ENCODE measurements around the gene LIPI.
"Not testable (repeated sequence)": the region's sequence is repeated elsewhere in the genome, so short reads cannot be mapped to it uniquely, and the experiment has no call there.

The LIPI gene

DNA sequence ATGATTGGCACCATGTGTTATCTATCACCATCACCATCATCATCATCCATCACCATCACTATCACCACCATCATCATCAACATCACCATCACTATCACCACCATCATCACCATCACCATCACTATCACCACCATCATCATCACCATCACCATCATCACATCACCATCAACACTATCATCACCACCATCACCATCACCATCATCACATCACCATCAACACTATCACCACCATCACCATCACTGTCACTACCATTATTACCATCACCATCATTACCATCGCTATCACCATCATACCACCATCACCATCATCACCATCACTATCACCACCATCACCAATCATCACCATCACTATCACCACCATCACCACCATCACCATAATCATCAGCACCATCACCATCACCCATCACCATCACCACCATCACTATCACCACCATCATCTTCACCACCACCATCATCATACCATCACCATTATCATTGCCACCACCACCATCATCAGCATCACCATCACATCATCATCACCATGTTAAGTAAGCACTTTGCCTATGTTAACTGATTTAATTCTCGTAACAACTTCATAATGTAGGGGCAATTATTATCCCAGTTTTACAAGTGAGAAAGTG, 112.8 kb downstream of the LIPI start:
- TF ChIP-seq, protein P1, sequence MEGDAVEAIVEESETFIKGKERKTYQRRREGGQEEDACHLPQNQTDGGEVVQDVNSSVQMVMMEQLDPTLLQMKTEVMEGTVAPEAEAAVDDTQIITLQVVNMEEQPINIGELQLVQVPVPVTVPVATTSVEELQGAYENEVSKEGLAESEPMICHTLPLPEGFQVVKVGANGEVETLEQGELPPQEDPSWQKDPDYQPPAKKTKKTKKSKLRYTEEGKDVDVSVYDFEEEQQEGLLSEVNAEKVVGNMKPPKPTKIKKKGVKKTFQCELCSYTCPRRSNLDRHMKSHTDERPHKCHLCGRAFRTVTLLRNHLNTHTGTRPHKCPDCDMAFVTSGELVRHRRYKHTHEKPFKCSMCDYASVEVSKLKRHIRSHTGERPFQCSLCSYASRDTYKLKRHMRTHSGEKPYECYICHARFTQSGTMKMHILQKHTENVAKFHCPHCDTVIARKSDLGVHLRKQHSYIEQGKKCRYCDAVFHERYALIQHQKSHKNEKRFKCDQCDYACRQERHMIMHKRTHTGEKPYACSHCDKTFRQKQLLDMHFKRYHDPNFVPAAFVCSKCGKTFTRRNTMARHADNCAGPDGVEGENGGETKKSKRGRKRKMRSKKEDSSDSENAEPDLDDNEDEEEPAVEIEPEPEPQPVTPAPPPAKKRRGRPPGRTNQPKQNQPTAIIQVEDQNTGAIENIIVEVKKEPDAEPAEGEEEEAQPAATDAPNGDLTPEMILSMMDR (conservative IDR thresholded peaks at IDR 0.05; ENCODE audit: low read depth, low read length): no peak
- no peak overlapping the region for H3K4me3 ChIP-seq (ENCODE audit: low read length)
- no peak for DNase-seq (ENCODE audit: low read depth)

DNA sequence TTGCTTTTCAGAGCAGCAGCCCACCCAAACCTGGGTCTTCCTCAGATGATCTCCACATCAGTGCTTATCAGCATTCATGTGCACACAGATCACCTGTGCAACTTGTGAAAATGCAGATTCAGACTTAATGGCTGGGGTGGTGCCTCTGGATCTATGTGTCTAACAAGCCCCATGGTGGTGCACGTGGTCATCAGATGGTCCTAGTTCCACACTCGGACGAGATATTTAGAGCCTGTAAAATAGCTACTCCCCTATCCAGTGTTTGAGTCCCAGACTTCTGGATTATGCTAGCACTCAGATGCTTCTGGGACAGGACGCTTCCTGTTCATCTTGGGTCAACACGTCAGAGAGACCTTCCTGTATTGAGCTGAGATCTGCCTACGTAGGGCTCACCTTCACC, 114.2 kb downstream of the LIPI start:
- no peak for DNase-seq (ENCODE audit: low read depth)
- H3K4me3 ChIP-seq (ENCODE audit: low read length): no peak overlapping the region
- TF ChIP-seq, protein P1 (conservative IDR thresholded peaks at IDR 0.05; ENCODE audit: low read depth, low read length): no peak

DNA sequence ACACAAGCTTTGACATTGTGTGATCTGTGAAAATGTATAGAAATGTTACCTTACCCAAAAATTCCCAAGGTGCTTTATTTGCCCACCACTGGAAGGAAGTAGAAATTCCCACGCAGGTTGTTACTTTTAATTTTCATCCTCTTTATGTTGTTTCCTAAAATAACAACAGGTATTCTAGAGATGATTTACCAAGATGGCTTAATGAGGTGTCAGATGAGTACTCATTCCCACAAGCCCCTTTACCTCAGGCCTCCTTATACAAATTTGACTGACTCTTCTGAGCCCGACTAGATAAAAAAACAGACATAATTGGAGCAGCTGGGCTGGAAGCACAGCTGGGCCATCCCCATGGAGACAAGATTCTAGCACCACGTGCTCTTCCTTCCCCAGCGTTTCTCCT, 114.6 kb downstream of the LIPI start:
- no peak for DNase-seq (ENCODE audit: low read depth)
- TF ChIP-seq, protein P1 (conservative IDR thresholded peaks at IDR 0.05; ENCODE audit: low read depth, low read length): no peak
- no peak overlapping the region for H3K4me3 ChIP-seq (ENCODE audit: low read length)

DNA sequence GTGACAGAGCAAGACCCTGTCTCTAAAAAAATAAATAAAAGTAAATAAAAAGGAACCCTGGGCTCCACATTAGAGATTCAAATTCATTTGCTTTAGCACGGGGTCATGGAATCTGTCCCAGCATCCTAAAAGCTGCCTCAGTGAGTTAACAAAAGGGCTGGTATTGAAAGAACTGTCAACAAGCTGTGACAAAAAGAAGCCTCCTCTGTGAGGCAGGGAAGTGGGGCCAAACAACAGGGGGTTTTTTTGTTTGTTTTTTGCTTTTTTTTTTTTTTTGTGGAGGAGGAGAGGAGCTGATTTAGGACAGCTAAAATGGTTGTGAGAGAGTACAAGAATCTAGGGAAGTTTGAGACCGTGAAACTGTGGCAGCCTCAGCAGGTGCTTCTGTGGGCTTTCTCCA, 115.7 kb downstream of the LIPI start:
- TF ChIP-seq, protein P1 (conservative IDR thresholded peaks at IDR 0.05; ENCODE audit: low read depth, low read length): no peak
- DNase-seq (ENCODE audit: low read depth): no peak
- H3K4me3 ChIP-seq (ENCODE audit: low read length): no peak overlapping the region

DNA sequence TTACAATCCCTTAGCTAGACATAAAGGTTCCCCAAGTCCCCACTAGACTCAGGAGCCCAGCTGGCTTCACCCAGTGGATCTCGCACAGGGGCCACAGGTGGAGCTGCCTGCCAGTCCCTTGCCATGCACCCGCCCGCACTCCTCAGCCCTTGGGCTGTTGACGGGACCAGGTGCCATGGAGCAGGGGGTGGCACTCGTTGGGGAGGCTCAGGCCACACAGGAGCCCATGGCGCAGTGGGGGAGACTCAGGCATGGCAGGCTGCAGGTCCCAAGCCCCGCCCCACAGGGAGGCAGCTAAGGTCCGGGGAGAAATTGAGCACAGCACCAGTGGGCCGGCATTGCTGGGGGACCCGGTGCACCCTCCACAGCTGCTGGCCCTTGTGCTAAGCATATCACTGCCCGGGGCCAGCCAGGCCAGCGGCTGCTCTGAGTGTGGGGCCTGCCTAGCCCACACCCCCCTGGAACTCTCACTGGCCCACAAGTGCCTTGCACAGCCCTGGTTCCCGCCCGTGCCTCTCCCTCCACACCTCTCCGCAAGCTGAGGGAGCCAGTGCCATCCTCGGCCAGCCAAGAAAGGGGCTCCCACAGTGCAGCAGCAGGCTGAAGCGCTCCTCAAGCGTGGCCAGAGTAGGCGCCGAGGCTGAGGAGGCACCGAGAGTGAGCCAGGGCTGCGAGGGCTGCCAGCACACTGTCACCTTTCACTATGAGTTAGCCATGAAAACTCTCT, 117.8 kb downstream of the LIPI start:
- no peak overlapping the region for H3K4me3 ChIP-seq (ENCODE audit: low read length)
- no peak for DNase-seq (ENCODE audit: low read depth)
- TF ChIP-seq, protein P1 (conservative IDR thresholded peaks at IDR 0.05; ENCODE audit: low read depth, low read length): no peak

DNA sequence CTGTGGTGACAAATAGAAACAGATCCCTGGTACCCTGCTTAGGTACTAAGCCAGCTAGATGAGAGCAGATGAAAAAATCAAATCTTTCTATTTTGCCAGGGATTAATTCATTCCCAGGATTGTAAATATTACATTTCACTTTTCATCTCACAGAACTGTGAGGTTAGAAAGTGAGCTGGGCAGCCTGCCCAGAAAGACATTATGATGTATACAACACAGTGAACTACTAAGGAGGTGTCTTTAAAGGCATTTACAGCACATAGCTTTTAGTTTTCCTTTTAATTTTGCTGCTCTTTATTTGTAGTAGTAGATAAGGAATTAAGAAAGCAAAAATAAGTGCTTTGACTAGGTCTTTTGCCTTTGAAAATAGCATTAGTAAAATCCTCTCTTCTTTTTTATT, 120.6 kb downstream of the LIPI start:
- DNase-seq (ENCODE audit: low read depth): peak; percentile 2
- H3K4me3 ChIP-seq (ENCODE audit: low read length): not testable (repeated sequence)

DNA sequence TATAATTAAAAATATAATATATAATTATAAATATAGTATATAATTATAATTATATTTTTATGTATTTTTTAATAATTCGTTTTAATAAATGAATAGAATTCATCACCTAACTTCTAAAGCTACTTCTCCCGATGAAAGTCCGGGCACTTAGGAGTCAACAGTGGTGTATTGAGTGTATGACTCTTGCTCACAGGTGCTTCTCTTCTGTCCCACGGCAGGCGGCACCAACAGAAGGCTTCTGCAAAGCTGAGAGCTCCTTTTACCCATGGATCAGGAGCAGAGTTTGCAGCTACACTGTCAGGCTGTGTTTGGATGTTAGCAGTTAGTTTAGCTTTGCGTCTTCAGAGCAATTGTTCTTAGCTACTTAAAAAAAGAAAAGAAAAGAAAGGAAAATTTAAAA, 122.4 kb downstream of the LIPI start:
- TF ChIP-seq, protein P1 (conservative IDR thresholded peaks at IDR 0.05; ENCODE audit: low read depth, low read length): no peak
- H3K4me3 ChIP-seq (ENCODE audit: low read length): no peak overlapping the region
- no peak for DNase-seq (ENCODE audit: low read depth)
